Right atrium auricular region (tissue), 2 donors: ENCODE results near the gene FGF12. TPM values are rescaled to one million over a fixed set of nuclear protein-coding genes. Genes with fewer than 3 reads are reported as not detected.

ENCODE experiments used
- DNase-seq: peaks from one replicate; pipeline ENCODE4 v3.0.0-alpha.2; 2019; ENCODE audit warnings: low spot score
- H3K27ac ChIP-seq, 2 donors: fragments of 200-600 bp; sonication (generic); 1 replicate in 1 of 2; 2 replicates in 1 of 2; pipeline ENCODE4 v1.5.1; 2016 to 2019
- H3K27me3 ChIP-seq, 2 donors: fragments of 200-600 bp; sonication (generic); one replicate each; pipeline versions ENCODE4 v1.5.1 to v1.6.0; 2017 to 2019
- H3K36me3 ChIP-seq: fragments of 200-600 bp; sonication (generic); one replicate; pipeline ENCODE4 v1.5.1; 2016
- H3K4me1 ChIP-seq, 2 donors: fragments of 200-600 bp; sonication (generic); one replicate each; pipeline versions ENCODE4 v1.5.1 to v1.6.0; 2017 to 2019
- H3K4me3 ChIP-seq, 2 donors: fragments of 200-600 bp; sonication (generic); 1 replicate in 1 of 2; 2 replicates in 1 of 2; pipeline ENCODE4 v1.5.1; 2017 to 2019; ENCODE audit warnings: mild to moderate bottlenecking in 1 of 2, moderate library complexity in 1 of 2
- H3K9me3 ChIP-seq, 2 donors: fragments of 200-600 bp; sonication (generic); one replicate each; pipeline ENCODE4 v1.5.1; 2019
- CTCF ChIP-seq, 2 donors: fragments of 200-600 bp; sonication (generic); IDR thresholded peaks; one replicate each; pipeline ENCODE4 v1.5.1; 2019; ENCODE audit warnings: antibody characterized with exemption in 2 of 2
- total RNA-seq, 2 donors: library from RNA; depleted of rRNA; stranded (reverse); fragments of >200 nt; gene quantifications; one replicate each; pipeline ENCODE4 v1.1.0, GENCODE V29; 2016

Gene FGF12
- total RNA-seq, 2 donors from 2014 or later = 126 to 218 TPM

- Histone ChIP-seq H3K36me3 (no peaks in the 10 kb centered on the region), H3K27ac (peak overlapping the region; percentile 52 to 84), H3K9me3 (no peaks in the 10 kb centered on the region), H3K27me3 (no peaks in the 10 kb centered on the region), H3K4me1 (peaks cover 0 to 10% of the 10 kb centered on the region in 2 donors), H3K4me3 (no peak overlapping the region)
- no peak for TF ChIP-seq CTCF (IDR thresholded peaks at IDR 0.05)
- DNase-seq = no peak
Observed at GRCh38 chr3:192684151-192684550, 43.2 kb downstream of the FGF12 start.

GRCh38 chr3:192675958-192676649, 51.2 kb downstream of the FGF12 start:
- Histone ChIP-seq H3K27ac (peak overlapping the region in 1 of 2 donors; percentile 84), H3K27me3 (no peaks in the 10 kb centered on the region), H3K4me1 (no peaks in the 10 kb centered on the region), H3K9me3 (no peaks in the 10 kb centered on the region), H3K36me3 (no peaks in the 10 kb centered on the region), H3K4me3 (no peak overlapping the region)
- no peak for DNase-seq
- TF ChIP-seq CTCF (IDR thresholded peaks at IDR 0.05) = no peak

GRCh38 chr3:192655628-192656027, 71.7 kb downstream of the FGF12 start:
- no peak for DNase-seq
- Histone ChIP-seq H3K4me3 (no peak overlapping the region), H3K27ac (peak overlapping the region; percentile 8 to 85), H3K9me3 (no peaks in the 10 kb centered on the region), H3K36me3 (no peaks in the 10 kb centered on the region), H3K27me3 (no peaks in the 10 kb centered on the region), H3K4me1 (peaks cover 0 to 24% of the 10 kb centered on the region in 2 donors)
- no peak for TF ChIP-seq CTCF (IDR thresholded peaks at IDR 0.05)

- H3K36me3 ChIP-seq = no peaks in the 10 kb centered on the region
- no peak for TF ChIP-seq CTCF (IDR thresholded peaks at IDR 0.05)
- peaks cover 0 to 24% of the 10 kb centered on the region in 2 donors for H3K4me1 ChIP-seq
- DNase-seq = no peak
- H3K27me3 ChIP-seq = no peaks in the 10 kb centered on the region
- H3K9me3 ChIP-seq = no peaks in the 10 kb centered on the region
- H3K4me3 ChIP-seq = no peak overlapping the region
- H3K27ac ChIP-seq = peak overlapping the region; percentile 8 to 85
Observed at GRCh38 chr3:192655040-192655439, 72.3 kb downstream of the FGF12 start.

GRCh38 chr3:192653862-192654261, 73.5 kb downstream of the FGF12 start:
- no peak for DNase-seq
- no peak for TF ChIP-seq CTCF (IDR thresholded peaks at IDR 0.05)
- Histone ChIP-seq H3K36me3 (no peaks in the 10 kb centered on the region), H3K27me3 (no peaks in the 10 kb centered on the region), H3K4me3 (no peak overlapping the region), H3K9me3 (no peaks in the 10 kb centered on the region), H3K27ac (peak overlapping the region; percentile 39 to 85), H3K4me1 (peaks cover 0 to 20% of the 10 kb centered on the region in 2 donors)

GRCh38 chr3:192652727-192653126, 74.6 kb downstream of the FGF12 start:
- DNase-seq = no peak
- Histone ChIP-seq H3K9me3 (no peaks in the 10 kb centered on the region), H3K27ac (peak overlapping the region; percentile 17 to 85), H3K4me1 (peaks cover 0 to 17% of the 10 kb centered on the region in 2 donors), H3K4me3 (no peak overlapping the region), H3K27me3 (no peaks in the 10 kb centered on the region), H3K36me3 (no peaks in the 10 kb centered on the region)
- no peak for TF ChIP-seq CTCF (IDR thresholded peaks at IDR 0.05)
